GM12878 (cell line): ENCODE measurements around the gene FRMD8. TPM values are rescaled to one million over a fixed set of nuclear protein-coding genes. Genes with fewer than 3 reads are reported as not detected.
"Not testable (repeated sequence)": the region's sequence is repeated elsewhere in the genome, so short reads cannot be mapped to it uniquely, and the experiment has no call there.

Experiments
- ATAC-seq: fragments of 200-7000 bp; cut with Tn5 transposase; 3 replicates; pipeline ENCODE4 v1.9.1; 2020; ENCODE audit warnings: mild to moderate bottlenecking, moderate library complexity
- BruUV-seq: library from RNA; stranded (reverse); fragments of 400-500 nt; replicated peaks from 2 replicates; lab custom pipeline; 2021; lab: Mats Ljungman, UMichigan
- CTCF ChIA-PET: fragments of 300-600 bp; sonication (Branson Sonifier 250); formaldehyde crosslinking; extraction: SDS; loops from one replicate; lab custom pipeline; 2021; ENCODE audit warnings: inconsistent platforms; lab: Yijun Ruan, JAX
- POLR2A ChIA-PET: fragments of 350-600 bp; formaldehyde crosslinking; extraction: SDS; loops from one replicate; lab custom pipeline; 2021; ENCODE audit warnings: inconsistent platforms; lab: Charles Lee
- RAD21 ChIA-PET: fragments of 300-600 bp; sonication (Branson Sonifier 250); formaldehyde crosslinking; loops from one replicate; lab custom pipeline; 2023; ENCODE audit warnings: antibody characterized with exemption; ENCODE audit not compliant: unreplicated experiment; lab: Charles Lee
- SMC1A ChIA-PET: fragments of 300-600 bp; sonication (Branson Sonifier 250); formaldehyde crosslinking; loops from one replicate; lab custom pipeline; 2023; ENCODE audit not compliant: unreplicated experiment, uncharacterized antibody; lab: Charles Lee
- DNase-seq: peaks from one replicate; pipeline ENCODE4 v3.0.0-alpha.2; 2011; ENCODE audit warnings: low read depth, low spot score
- FAIRE-seq: peaks from 3 replicates; lab custom pipeline; 2011; peaks lifted over from hg19 to GRCh38; lab: Jason Lieb, UNC
- H2AFZ ChIP-seq: 2 replicates; pipeline ENCODE4 v1.6.0; 2011; ENCODE audit warnings: low read depth, low read length, control low read depth; ENCODE audit not compliant: control insufficient read depth
- H3K27ac ChIP-seq: 2 replicates; pipeline ENCODE4 v1.5.1; 2011; ENCODE audit warnings: control low read depth; ENCODE audit not compliant: control insufficient read depth, insufficient read depth
- H3K27me3 ChIP-seq, 2 experiments: replicated peaks in 1 of 2; 2 replicates each; pipeline versions ENCODE4 v1.6.0 to v1.6.1; 2011; ENCODE audit warnings: low read length in 1 of 2; ENCODE audit not compliant: control insufficient read depth in 2 of 2, insufficient read depth in 2 of 2
- H3K36me3 ChIP-seq, 2 experiments: 2 replicates each; pipeline ENCODE4 v1.5.1; 2011; ENCODE audit warnings: low read length in 1 of 2; ENCODE audit not compliant: control insufficient read depth in 2 of 2, insufficient read depth in 2 of 2
- H3K4me1 ChIP-seq: 2 replicates; pipeline ENCODE4 v1.6.1; 2011; ENCODE audit warnings: mild to moderate bottlenecking, low read length, moderate library complexity, mixed read lengths; ENCODE audit not compliant: control insufficient read depth, insufficient read depth
- H3K4me2 ChIP-seq: 2 replicates; pipeline ENCODE4 v1.6.0; 2011; ENCODE audit warnings: control low read depth; ENCODE audit not compliant: control insufficient read depth, insufficient read depth
- H3K4me3 ChIP-seq: fragments of 200-600 bp; sonication (generic); 2 replicates; pipeline ENCODE4 v1.5.1; 2016
- H3K79me2 ChIP-seq: 2 replicates; pipeline ENCODE4 v1.6.0; 2011; ENCODE audit warnings: low read length; ENCODE audit not compliant: control insufficient read depth, insufficient read depth
- H3K9ac ChIP-seq: 2 replicates; pipeline ENCODE4 v1.8.0; 2011; ENCODE audit warnings: low read length, control low read depth, mixed read lengths; ENCODE audit not compliant: control insufficient read depth, insufficient read depth
- H3K9me3 ChIP-seq: replicated peaks from 3 replicates; pipeline ENCODE4 v1.5.1; 2011; ENCODE audit warnings: mild to moderate bottlenecking, low read length; ENCODE audit not compliant: control insufficient read depth, insufficient read depth
- H4K20me1 ChIP-seq: 2 replicates; pipeline ENCODE4 v1.6.0; 2011; ENCODE audit not compliant: control insufficient read depth, insufficient read depth
- CBX5 ChIP-seq: sonication (generic); IDR thresholded peaks from 2 replicates; pipeline ENCODE4 v1.6.1; 2016; ENCODE audit warnings: low read depth, moderate library complexity, mild to moderate bottlenecking, inconsistent platforms
- CREM ChIP-seq: IDR thresholded peaks from 2 replicates; pipeline ENCODE4 v1.6.1; 2014; ENCODE audit warnings: antibody characterized with exemption, low read depth
- PML ChIP-seq: IDR thresholded peaks from 2 replicates; pipeline ENCODE4 v1.6.1; 2012; ENCODE audit warnings: low read length, inconsistent platforms
- SREBF2 ChIP-seq: IDR thresholded peaks from 2 replicates; pipeline ENCODE4 v1.6.1; 2012; ENCODE audit warnings: mild to moderate bottlenecking, low read length
- STAT1 ChIP-seq: fragments of 450-650 bp; conservative IDR thresholded peaks from 2 replicates; pipeline ENCODE4 v1.6.1; 2014; ENCODE audit warnings: antibody characterized with exemption, mild to moderate bottlenecking
- WGBS: methylation state at CpG from one replicate; pipeline ENCODE4 v1.1.6; 2016; ENCODE audit warnings: low lambda C conversion rate; ENCODE audit not compliant: insufficient replicate concordance, insufficient coverage; ENCODE audit errors: missing lambda C conversion rate; 5-methylcytosine and 5-hydroxymethylcytosine counted together
- in situ Hi-C: fragments of 300-500 bp; cut with MboI; formaldehyde crosslinking; loops from 9 replicates; pipeline ENCODE4 v1.14.3; 2018; ENCODE audit warnings: mixed read lengths
- intact Hi-C: fragments of 100-400 bp; cut with micrococcal nuclease; formaldehyde crosslinking; loops from one replicate; pipeline ENCODE4 v1.14.2; 2022; ENCODE audit not compliant: unreplicated experiment
- polyA plus RNA-seq, 11 experiments: library from polyadenylated mRNA; depleted of rRNA in 4 of 11; unstranded in 6 of 11; stranded (reverse) in 5 of 11; fragments of >200 nt; fragmentation: Nextera tagmentation in 4 of 11; fragmentation: Illumina TruSeq in 1 of 11; extraction: Ambion mirVana in 4 of 11; extraction: Trizol in 1 of 11; gene quantifications; 1 replicate in 1 of 11; 2 replicates in 10 of 11; pipeline versions ENCODE4 v1.2.1 to v1.2.3, GENCODE V29; 2011 to 2016; ENCODE audit warnings: inconsistent platforms in 2 of 11, missing spikeins in 2 of 11, low read depth in 1 of 11
- total RNA-seq, 4 experiments: library from RNA; depleted of rRNA in 3 of 4; stranded (reverse); fragments of >200 nt in 3 of 4; fragmentation: Illumina TruSeq in 1 of 4; extraction: Trizol in 1 of 4; gene quantifications; 2 replicates each; pipeline versions ENCODE4 v1.2.1 to v1.2.3, GENCODE V29; 2013 to 2021
- TF ChIP-seq, protein P1 (sequence below): fragments of 450-650 bp; IDR thresholded peaks from 2 replicates; pipeline ENCODE4 v1.6.1; 2017; ENCODE audit warnings: borderline replicate concordance
- TF ChIP-seq, protein P2 (sequence below): fragments of 450-650 bp; IDR thresholded peaks from 2 replicates; pipeline ENCODE4 v1.6.1; 2016; ENCODE audit warnings: mild to moderate bottlenecking, moderate library complexity, borderline replicate concordance

Gene FRMD8
- total and polyA plus RNA-seq, 10 of the 15 experiments (the other 5 are each of a cell fraction or from before 2014, with no cell fraction given) = 8.3 to 69.4 (median 28.0) TPM

GRCh38 chr11:65452259-65452658 is 65.8 kb downstream of the FRMD8 start:
- H3K27ac ChIP-seq, H2AFZ ChIP-seq, H3K9me3 ChIP-seq, DNase-seq, BruUV-seq, CTCF ChIA-PET, POLR2A ChIA-PET, ATAC-seq, H3K27me3 ChIP-seq, intact Hi-C loops, in situ Hi-C loops, FAIRE-seq, H3K4me2 ChIP-seq, H4K20me1 ChIP-seq, H3K36me3 ChIP-seq, SMC1A ChIA-PET, H3K4me3 ChIP-seq, H3K9ac ChIP-seq, RAD21 ChIA-PET: not testable (repeated sequence)
- Histone ChIP-seq H3K79me2 (peaks cover 26% of the 10 kb centered on the region), H3K4me1 (peaks cover 16% of the 10 kb centered on the region)
- WGBS = 64% methylated on average over 2 of the region's 3 CpGs

GRCh38 chr11:65452806-65453490 is 66.5 kb downstream of the FRMD8 start:
- intact Hi-C loops = no loop called here
- Histone ChIP-seq H4K20me1 (no peaks in the 10 kb centered on the region), H3K4me3 (no peak overlapping the region), H3K27me3 (no peaks in the 10 kb centered on the region), H3K79me2 (peaks cover 32% of the 10 kb centered on the region), H3K27ac (no peak overlapping the region), H2AFZ (no peak overlapping the region), H3K4me2 (no peak overlapping the region), H3K9ac (no peak overlapping the region), H3K36me3 (no peaks in the 10 kb centered on the region), H3K4me1 (peaks cover 17% of the 10 kb centered on the region), H3K9me3 (no peaks in the 10 kb centered on the region)
- SMC1A ChIA-PET = no interaction called here
- in situ Hi-C loops = no loop called here
- 90% methylated on average over 8 of the region's 8 CpGs for WGBS
- POLR2A ChIA-PET = interaction anchor here (0.7 to 1.0 kb wide), 2 partner anchors 19 to 66 kb away, joined by 3 to 4 read pairs; no protein-coding TSS in a partner anchor
- DNase-seq (no peak), ATAC-seq (no peak), FAIRE-seq (no peak)
- RAD21 ChIA-PET = no interaction called here
- no TSS peak for BruUV-seq
- CTCF ChIA-PET = no interaction called here
- TF ChIP-seq CREM (no peak), STAT1 (no peak), CBX5 (no peak), PML (no peak), SREBF2 (no peak)
- TF ChIP-seq, protein P1, sequence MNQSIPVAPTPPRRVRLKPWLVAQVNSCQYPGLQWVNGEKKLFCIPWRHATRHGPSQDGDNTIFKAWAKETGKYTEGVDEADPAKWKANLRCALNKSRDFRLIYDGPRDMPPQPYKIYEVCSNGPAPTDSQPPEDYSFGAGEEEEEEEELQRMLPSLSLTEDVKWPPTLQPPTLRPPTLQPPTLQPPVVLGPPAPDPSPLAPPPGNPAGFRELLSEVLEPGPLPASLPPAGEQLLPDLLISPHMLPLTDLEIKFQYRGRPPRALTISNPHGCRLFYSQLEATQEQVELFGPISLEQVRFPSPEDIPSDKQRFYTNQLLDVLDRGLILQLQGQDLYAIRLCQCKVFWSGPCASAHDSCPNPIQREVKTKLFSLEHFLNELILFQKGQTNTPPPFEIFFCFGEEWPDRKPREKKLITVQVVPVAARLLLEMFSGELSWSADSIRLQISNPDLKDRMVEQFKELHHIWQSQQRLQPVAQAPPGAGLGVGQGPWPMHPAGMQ = no peak
- TF ChIP-seq, protein P2, sequence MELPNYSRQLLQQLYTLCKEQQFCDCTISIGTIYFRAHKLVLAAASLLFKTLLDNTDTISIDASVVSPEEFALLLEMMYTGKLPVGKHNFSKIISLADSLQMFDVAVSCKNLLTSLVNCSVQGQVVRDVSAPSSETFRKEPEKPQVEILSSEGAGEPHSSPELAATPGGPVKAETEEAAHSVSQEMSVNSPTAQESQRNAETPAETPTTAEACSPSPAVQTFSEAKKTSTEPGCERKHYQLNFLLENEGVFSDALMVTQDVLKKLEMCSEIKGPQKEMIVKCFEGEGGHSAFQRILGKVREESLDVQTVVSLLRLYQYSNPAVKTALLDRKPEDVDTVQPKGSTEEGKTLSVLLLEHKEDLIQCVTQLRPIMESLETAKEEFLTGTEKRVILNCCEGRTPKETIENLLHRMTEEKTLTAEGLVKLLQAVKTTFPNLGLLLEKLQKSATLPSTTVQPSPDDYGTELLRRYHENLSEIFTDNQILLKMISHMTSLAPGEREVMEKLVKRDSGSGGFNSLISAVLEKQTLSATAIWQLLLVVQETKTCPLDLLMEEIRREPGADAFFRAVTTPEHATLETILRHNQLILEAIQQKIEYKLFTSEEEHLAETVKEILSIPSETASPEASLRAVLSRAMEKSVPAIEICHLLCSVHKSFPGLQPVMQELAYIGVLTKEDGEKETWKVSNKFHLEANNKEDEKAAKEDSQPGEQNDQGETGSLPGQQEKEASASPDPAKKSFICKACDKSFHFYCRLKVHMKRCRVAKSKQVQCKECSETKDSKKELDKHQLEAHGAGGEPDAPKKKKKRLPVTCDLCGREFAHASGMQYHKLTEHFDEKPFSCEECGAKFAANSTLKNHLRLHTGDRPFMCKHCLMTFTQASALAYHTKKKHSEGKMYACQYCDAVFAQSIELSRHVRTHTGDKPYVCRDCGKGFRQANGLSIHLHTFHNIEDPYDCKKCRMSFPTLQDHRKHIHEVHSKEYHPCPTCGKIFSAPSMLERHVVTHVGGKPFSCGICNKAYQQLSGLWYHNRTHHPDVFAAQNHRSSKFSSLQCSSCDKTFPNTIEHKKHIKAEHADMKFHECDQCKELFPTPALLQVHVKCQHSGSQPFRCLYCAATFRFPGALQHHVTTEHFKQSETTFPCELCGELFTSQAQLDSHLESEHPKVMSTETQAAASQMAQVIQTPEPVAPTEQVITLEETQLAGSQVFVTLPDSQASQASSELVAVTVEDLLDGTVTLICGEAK = no peak
